GM10847 (cell line): ENCODE data around the gene CFAP74.

ENCODE experiments used
- POLR2A ChIP-seq: IDR thresholded peaks from 2 replicates; pipeline ENCODE4 v1.6.1; 2011; ENCODE audit not compliant: insufficient read length; ENCODE audit errors: extremely low read depth

Gene CFAP74

GRCh38 chr1:2031546-2032540 lies 28.3 kb upstream of the CFAP74 start:
- TF ChIP-seq POLR2A, result no peak

GRCh38 chr1:2030076-2030871 lies 26.7 kb upstream of the CFAP74 start:
- no peak for TF ChIP-seq POLR2A

GRCh38 chr1:2029561-2029960 lies 26.0 kb upstream of the CFAP74 start:
- TF ChIP-seq POLR2A, result no peak

GRCh38 chr1:2028870-2029560 lies 25.4 kb upstream of the CFAP74 start:
- no peak for TF ChIP-seq POLR2A

- TF ChIP-seq POLR2A, result no peak
Observed at GRCh38 chr1:2027961-2028583, 24.5 kb upstream of the CFAP74 start.

- TF ChIP-seq POLR2A, result no peak
Observed at GRCh38 chr1:2025491-2025981, 21.9 kb upstream of the CFAP74 start.

GRCh38 chr1:2024887-2025286 lies 21.3 kb upstream of the CFAP74 start:
- no peak for TF ChIP-seq POLR2A

- no peak for TF ChIP-seq POLR2A
Observed at GRCh38 chr1:2024451-2024850, 20.9 kb upstream of the CFAP74 start.

GRCh38 chr1:2023187-2023586 lies 19.6 kb upstream of the CFAP74 start:
- TF ChIP-seq POLR2A, result no peak

- TF ChIP-seq POLR2A, result no peak
Observed at GRCh38 chr1:2022063-2022770, 18.6 kb upstream of the CFAP74 start.

GRCh38 chr1:2021550-2021949 lies 18.0 kb upstream of the CFAP74 start:
- no peak for TF ChIP-seq POLR2A

- TF ChIP-seq POLR2A, result no peak
Observed at GRCh38 chr1:2020310-2020655, 16.7 kb upstream of the CFAP74 start.

GRCh38 chr1:2019571-2020309 lies 16.2 kb upstream of the CFAP74 start:
- TF ChIP-seq POLR2A, result no peak

- TF ChIP-seq POLR2A, result no peak
Observed at GRCh38 chr1:2019172-2019543, 15.6 kb upstream of the CFAP74 start, which contains the start of gene GABRD. GABRD (plus strand) TSS chr1:2019345; CDS start chr1:2019424, 79 bp downstream.
